Thyroid gland (tissue), 4 donors: ENCODE data around the gene KIRREL3.

Experiments used
- CTCF ChIP-seq, 6 experiments: fragments of 200-600 bp in 3 of 6; fragments of 450-650 bp in 3 of 6; sonication (generic) in 3 of 6; IDR thresholded peaks; one replicate each; pipeline ENCODE4 v1.5.1; 2016 to 2019; ENCODE audit warnings: antibody characterized with exemption in 6 of 6, mild to moderate bottlenecking in 2 of 6, inconsistent platforms in 1 of 6, moderate library complexity in 1 of 6
- POLR2A ChIP-seq, 2 donors: fragments of 450-650 bp; IDR thresholded peaks; one replicate each; pipeline ENCODE4 v1.6.1; 2017; ENCODE audit warnings: antibody characterized with exemption in 2 of 2, mild to moderate bottlenecking in 2 of 2, moderate library complexity in 1 of 2

DNA sequence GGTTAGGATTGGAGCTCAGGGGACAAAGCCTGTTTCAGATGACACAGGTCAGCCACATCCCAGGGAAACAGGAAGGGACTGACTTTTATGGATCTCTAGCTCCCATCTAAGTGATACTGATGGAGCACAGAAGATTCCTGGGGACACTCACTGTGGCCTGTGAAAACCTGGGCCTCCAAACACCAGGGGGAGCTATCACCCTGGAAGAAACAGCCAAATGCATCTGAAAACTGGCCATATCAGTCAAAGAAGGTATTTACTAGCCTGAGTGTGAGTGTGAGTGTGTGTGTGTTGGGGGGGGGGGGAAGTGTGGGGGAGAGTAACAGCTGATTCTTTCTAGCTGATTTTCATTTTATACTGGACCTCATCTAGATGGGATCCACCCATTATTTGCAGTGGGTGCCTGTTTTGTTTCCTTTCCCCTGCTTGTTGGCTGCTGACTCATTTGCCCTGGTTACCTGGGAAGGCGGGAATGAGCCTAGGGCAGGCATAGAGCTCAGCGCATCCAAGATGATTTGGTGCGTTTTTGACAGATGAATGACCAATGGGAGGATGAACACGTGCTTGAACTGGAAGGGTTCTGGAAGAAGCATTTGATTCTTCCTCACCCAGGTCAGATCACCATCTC lies 284.0 kb downstream of the KIRREL3 start:
- TF ChIP-seq CTCF (IDR thresholded peaks at IDR 0.05) (peak; percentile 24 to 64 (median 52)), POLR2A (IDR thresholded peaks at IDR 0.05) (no peak)
